K562 (cell line): ENCODE data around the gene PGAP2. TPM values are rescaled to one million over a fixed set of nuclear protein-coding genes. Genes with fewer than 3 reads are reported as not detected.
A peak's percentile ranks its signal among the peaks of the same experiment; 100 is the strongest.

ENCODE experiments used
- ARID4B ChIP-seq: sonication (generic); formaldehyde crosslinking; IDR thresholded peaks from 2 replicates; pipeline ENCODE4 v1.8.0; 2022; ENCODE audit warnings: mild to moderate bottlenecking, missing genetic modification reagents
- BHLHE40 ChIP-seq: IDR thresholded peaks from 2 replicates; pipeline ENCODE4 v1.6.1; 2011; ENCODE audit warnings: low read length, improper control_type of control experiment
- FOXA1 ChIP-seq: fragments of 450-650 bp; IDR thresholded peaks from 2 replicates; pipeline ENCODE4 v1.6.1; 2016; ENCODE audit warnings: mild to moderate bottlenecking, borderline replicate concordance
- FOXO4 ChIP-seq: fragments of 450-650 bp; formaldehyde crosslinking; IDR thresholded peaks from 2 replicates; pipeline ENCODE4 v1.4.0; 2020; ENCODE audit warnings: mild to moderate bottlenecking, moderate library complexity
- GTF2E2 ChIP-seq: fragments of 200-800 bp; sonication (Bioruptor generic); IDR thresholded peaks from 2 replicates; pipeline ENCODE4 v1.6.1; 2016; ENCODE audit warnings: missing genetic modification characterization, missing compliant biosample characterization
- HDGF ChIP-seq: fragments of 450-650 bp; IDR thresholded peaks from 2 replicates; pipeline ENCODE4 v1.6.1; 2016
- MCM3 ChIP-seq: fragments of 450-650 bp; IDR thresholded peaks from 2 replicates; pipeline ENCODE4 v1.6.1; 2016
- NCOA2 ChIP-seq, 2 experiments: fragments of 450-650 bp; IDR thresholded peaks; 2 replicates each; pipeline ENCODE4 v1.6.1; 2018; ENCODE audit warnings: mild to moderate bottlenecking in 2 of 2, moderate library complexity in 1 of 2; ENCODE audit not compliant: partially characterized antibody in 2 of 2
- NR0B1 ChIP-seq: fragments of 450-650 bp; IDR thresholded peaks from one replicate; pipeline ENCODE4 v1.6.1; 2018; ENCODE audit warnings: mild to moderate bottlenecking, moderate library complexity; ENCODE audit not compliant: partially characterized antibody
- PHTF2 ChIP-seq: fragments of 250-450 bp; sonication (Bioruptor Pico); IDR thresholded peaks from 2 replicates; pipeline ENCODE4 v1.5.0; 2021; ENCODE audit warnings: mild to moderate bottlenecking
- POLR2B ChIP-seq: fragments of 450-650 bp; IDR thresholded peaks from 2 replicates; pipeline ENCODE4 v1.6.1; 2018; ENCODE audit warnings: low read depth; ENCODE audit not compliant: partially characterized antibody
- SIX5 ChIP-seq, 2 experiments: IDR thresholded peaks; 2 replicates each; pipeline ENCODE4 v1.6.1; 2011; ENCODE audit warnings: low read length in 2 of 2, borderline replicate concordance in 1 of 2, low read depth in 1 of 2, mild to moderate bottlenecking in 1 of 2, moderate library complexity in 1 of 2; ENCODE audit not compliant: insufficient read depth in 1 of 2
- TBP ChIP-seq: optimal IDR thresholded peaks from 2 replicates; pipeline ENCODE3; 2011; ENCODE audit warnings: low read depth, low read length, improper control_type of control experiment
- TCFL5 ChIP-seq: fragments of 250-450 bp; sonication (Bioruptor Pico); conservative IDR thresholded peaks from 2 replicates; pipeline ENCODE4 v1.6.1; 2021; ENCODE audit warnings: mild to moderate bottlenecking, moderate library complexity, matching md5 sums
- TOE1 ChIP-seq, 2 experiments: fragments of 450-650 bp in 1 of 2; sonication (generic) in 1 of 2; formaldehyde crosslinking in 1 of 2; IDR thresholded peaks; 2 replicates each; pipeline versions ENCODE4 v1.7.1 to v1.8.0; 2016 to 2022; ENCODE audit warnings: borderline replicate concordance in 2 of 2, mild to moderate bottlenecking in 2 of 2, antibody characterized with exemption in 1 of 2, inconsistent platforms in 1 of 2, low read depth in 1 of 2, missing genetic modification reagents in 1 of 2, moderate library complexity in 1 of 2
- U2AF1 ChIP-seq: fragments of 200-400 bp; formaldehyde crosslinking; optimal IDR thresholded peaks from 2 replicates; pipeline ENCODE3; 2017; ENCODE audit warnings: mild to moderate bottlenecking, low read depth, low read length, moderate library complexity
- ZBTB33 ChIP-seq: sonication (generic); formaldehyde crosslinking; IDR thresholded peaks from 2 replicates; pipeline ENCODE4 v1.8.1; 2023; ENCODE audit warnings: mild to moderate bottlenecking, missing genetic modification reagents
- ZC3H11A ChIP-seq: IDR thresholded peaks from 2 replicates; pipeline ENCODE4 v1.6.1; 2012; ENCODE audit warnings: low read depth, low read length, improper control_type of control experiment
- polyA plus RNA-seq, 8 experiments: library from polyadenylated mRNA; depleted of rRNA in 4 of 8; stranded (reverse) in 5 of 8; unstranded in 3 of 8; fragments of >200 nt; fragmentation: Nextera tagmentation in 2 of 8; fragmentation: Illumina TruSeq in 1 of 8; extraction: Ambion mirVana in 2 of 8; extraction: Trizol in 1 of 8; gene quantifications; 2 replicates each; pipeline versions ENCODE4 v1.2.1 to v1.2.3, GENCODE V29; 2011 to 2014; ENCODE audit warnings: inconsistent platforms in 1 of 8, missing spikeins in 1 of 8
- total RNA-seq, 7 experiments: library from RNA; depleted of rRNA in 6 of 7; stranded (reverse); fragments of >200 nt in 6 of 7; fragmentation: Illumina TruSeq in 2 of 7; extraction: Trizol in 2 of 7; gene quantifications; 2 replicates each; pipeline versions ENCODE4 v1.2.1 to v1.2.3, GENCODE V29; 2011 to 2021; ENCODE audit warnings: low replicate concordance in 1 of 7

Gene PGAP2
- total and polyA plus RNA-seq, 9 of the 15 experiments (the other 6 are each of a cell fraction or from before 2014, with no cell fraction given) = 17.9 to 47.2 (median 33.7) TPM

GRCh38 chr11:3867209-3868091, 59.1 kb downstream of the PGAP2 start (continued):
- TF ChIP-seq GTF2E2 (tag) (no peak), BHLHE40 (peak; percentile 34; the same call in 1 of the 2 replicates), POLR2B (no peak), ARID4B (CRISPR knock-in tag) (no peak), ZC3H11A (no peak), TCFL5 (CRISPR knock-in tag) (no peak), FOXO4 (CRISPR knock-in tag) (no peak), MCM3 (no peak), SIX5 (IDR thresholded peaks at IDR 0.05; ENCODE audit: borderline replicate concordance in 1 of 2, insufficient read depth in 1 of 2, low read depth in 1 of 2, low read length in 2 of 2) (no peak), ZBTB33 (CRISPR knock-in tag) (peak; percentile 51; the same call in 1 of the 2 replicates), NR0B1 (no peak), HDGF (no peak), PHTF2 (no peak), FOXA1 (no peak), TBP (peak; percentile 22), TOE1 (IDR thresholded peaks at IDR 0.05; ENCODE audit: borderline replicate concordance) (peak; percentile 48; the same call in 1 of the 2 replicates), TOE1 (CRISPR knock-in tag; IDR thresholded peaks at IDR 0.05; ENCODE audit: borderline replicate concordance, low read depth) (no peak), NCOA2 (IDR thresholded peaks at IDR 0.05; ENCODE audit: partially characterized antibody in 2 of 2) (no peak), U2AF1 (no peak)
